ENCODE data around the gene LIN7B. TPM values are rescaled to one million over a fixed set of nuclear protein-coding genes. Genes with fewer than 3 reads are reported as not detected.

LIN7B gene
- total RNA-seq, 3 donors from 2014 or later = 8.5 to 17.6 (median 11.8) TPM

GRCh38 chr19:49116544-49116943 lies 2.4 kb downstream of the LIN7B start:
- DNase-seq (ENCODE audit: low spot score in 2 of 2) = no peak
- H3K4me3 ChIP-seq = no peak overlapping the region
- no peak overlapping the region for H3K27ac ChIP-seq
- no peaks in the 10 kb centered on the region for H3K9me3 ChIP-seq
- H3K27me3 ChIP-seq = no peaks in the 10 kb centered on the region
- intact Hi-C loops (cut with DNase I; ENCODE audit: low total_unique reads) = loop anchor here (5.0 kb wide), 1 partner anchor 1419 kb away; no protein-coding TSS in a partner anchor
- TF ChIP-seq CTCF (IDR thresholded peaks at IDR 0.05) (no peak), POLR2A (IDR thresholded peaks at IDR 0.05) (no peak)
- H3K36me3 ChIP-seq = no peaks in the 10 kb centered on the region
- peaks cover 0 to 15% of the 10 kb centered on the region in 2 donors for H3K4me1 ChIP-seq

GRCh38 chr19:49117677-49118564 lies 3.8 kb downstream of the LIN7B start:
- Histone ChIP-seq H3K4me1 (peaks cover 0 to 15% of the 10 kb centered on the region in 2 donors), H3K36me3 (no peaks in the 10 kb centered on the region), H3K4me3 (peak overlapping the region; percentile 52 to 73 (median 65)), H3K27me3 (no peaks in the 10 kb centered on the region), H3K9me3 (no peaks in the 10 kb centered on the region), H3K27ac (peak overlapping the region; percentile 97 to 98)
- intact Hi-C loops (cut with DNase I; ENCODE audit: low total_unique reads) = loop anchor here (5.0 kb wide), 1 partner anchor 1421 kb away; no protein-coding TSS in a partner anchor
- TF ChIP-seq CTCF (IDR thresholded peaks at IDR 0.05) (no peak), POLR2A (IDR thresholded peaks at IDR 0.05) (no peak), POLR2AphosphoS5 (IDR thresholded peaks at IDR 0.05) (no peak)
- no peak for DNase-seq (ENCODE audit: low spot score in 2 of 2)

GRCh38 chr19:49118565-49119410 lies 4.6 kb downstream of the LIN7B start, which contains the start of gene C19orf73:
C19orf73 (minus strand) TSS chr19:49119143; CDS start chr19:49119022, 121 bp downstream.
- H3K4me3 ChIP-seq = peak within 1 kb of the TSS; percentile 52 to 73 (median 65)
- peak; percentile 93 to 97 for DNase-seq (ENCODE audit: low spot score in 2 of 2)
- peak within 1 kb of the TSS; percentile 97 to 98 for H3K27ac ChIP-seq
- TF ChIP-seq POLR2A (IDR thresholded peaks at IDR 0.05) = peak; percentile 28
- TF ChIP-seq CTCF (IDR thresholded peaks at IDR 0.05) = peak; percentile 10 to 63 (median 23)
- peak; percentile 72 to 91 (median 81) for TF ChIP-seq POLR2AphosphoS5 (IDR thresholded peaks at IDR 0.05)
- no peaks in the 10 kb centered on the region for H3K36me3 ChIP-seq
- peaks cover 0 to 14% of the 10 kb centered on the region in 2 donors for H3K4me1 ChIP-seq
- H3K27me3 ChIP-seq = no peaks in the 10 kb centered on the region
- intact Hi-C loops (cut with DNase I; ENCODE audit: low total_unique reads) = loop anchor here (5.0 kb wide), 1 partner anchor 1421 kb away; no protein-coding TSS in a partner anchor
- H3K9me3 ChIP-seq = no peaks in the 10 kb centered on the region

- TF ChIP-seq POLR2A (IDR thresholded peaks at IDR 0.05) (no peak), POLR2AphosphoS5 (IDR thresholded peaks at IDR 0.05) (peak in 1 of 3 donors; percentile 21)
Observed at GRCh38 chr19:49119411-49120324, 5.5 kb downstream of the LIN7B start, which contains the start of gene PPFIA3. PPFIA3 (plus strand) TSS chr19:49119544; CDS start chr19:49127874, 8,330 bp downstream.

More at GRCh38 chr19:49119411-49120324, 5.5 kb downstream of the LIN7B start, which contains the start of gene PPFIA3:
- intact Hi-C loops (cut with DNase I; ENCODE audit: low total_unique reads) = loop anchor here (5.0 kb wide), 1 partner anchor 1422 kb away; no protein-coding TSS in a partner anchor
- Histone ChIP-seq H3K27ac (peak within 1 kb of the TSS; percentile 97 to 98), H3K4me3 (peak within 1 kb of the TSS; percentile 52 to 73 (median 65)), H3K36me3 (no peaks in the 10 kb centered on the region), H3K4me1 (peaks cover 0 to 12% of the 10 kb centered on the region in 2 donors), H3K9me3 (no peaks in the 10 kb centered on the region), H3K27me3 (no peaks in the 10 kb centered on the region)
- peak in 1 of 2 donors; percentile 72 for DNase-seq (ENCODE audit: low spot score in 2 of 2)

Measured in breast epithelium (tissue), 4 donors.